ENCODE data around the gene OR7G1.

OR7G1 gene, protein sequence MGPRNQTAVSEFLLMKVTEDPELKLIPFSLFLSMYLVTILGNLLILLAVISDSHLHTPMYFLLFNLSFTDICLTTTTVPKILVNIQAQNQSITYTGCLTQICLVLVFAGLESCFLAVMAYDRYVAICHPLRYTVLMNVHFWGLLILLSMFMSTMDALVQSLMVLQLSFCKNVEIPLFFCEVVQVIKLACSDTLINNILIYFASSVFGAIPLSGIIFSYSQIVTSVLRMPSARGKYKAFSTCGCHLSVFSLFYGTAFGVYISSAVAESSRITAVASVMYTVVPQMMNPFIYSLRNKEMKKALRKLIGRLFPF

GRCh38 chr19:9115307-9115813, at the start of gene OR7G1:
OR7G1 (minus strand) TSS chr19:9115763; CDS start chr19:9115763, 0 bp downstream.
- DNase-seq (ENCODE audit: low read depth) = no peak

- DNase-seq (ENCODE audit: low read depth) = no peak
These were observed 49.7 kb upstream of the OR7G1 start for GRCh38 chr19:9165261-9165660.

DNA sequence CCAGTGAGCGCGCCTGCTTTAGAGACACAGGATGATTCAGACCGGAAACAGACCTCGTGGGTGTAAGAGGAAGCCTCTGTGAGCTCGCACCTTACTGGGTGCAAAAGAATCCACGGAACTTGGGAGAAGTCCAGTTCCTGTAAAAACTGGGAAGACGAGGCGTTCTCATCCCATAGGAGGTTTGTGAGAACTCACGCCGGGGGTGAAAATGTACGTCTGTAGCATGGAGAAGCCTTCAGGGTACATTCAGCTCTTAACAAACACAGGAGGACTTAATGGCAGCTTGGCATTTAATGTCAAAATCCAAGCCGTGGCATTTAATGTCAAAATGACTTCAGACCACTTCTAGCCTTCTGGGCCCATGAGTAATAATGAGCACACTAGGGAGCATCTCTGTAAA, 45.9 kb upstream of the OR7G1 start:
- DNase-seq (ENCODE audit: low read depth) = no peak

GRCh38 chr19:9159891-9160290, 44.3 kb upstream of the OR7G1 start:
- DNase-seq (ENCODE audit: low read depth) = no peak

DNA sequence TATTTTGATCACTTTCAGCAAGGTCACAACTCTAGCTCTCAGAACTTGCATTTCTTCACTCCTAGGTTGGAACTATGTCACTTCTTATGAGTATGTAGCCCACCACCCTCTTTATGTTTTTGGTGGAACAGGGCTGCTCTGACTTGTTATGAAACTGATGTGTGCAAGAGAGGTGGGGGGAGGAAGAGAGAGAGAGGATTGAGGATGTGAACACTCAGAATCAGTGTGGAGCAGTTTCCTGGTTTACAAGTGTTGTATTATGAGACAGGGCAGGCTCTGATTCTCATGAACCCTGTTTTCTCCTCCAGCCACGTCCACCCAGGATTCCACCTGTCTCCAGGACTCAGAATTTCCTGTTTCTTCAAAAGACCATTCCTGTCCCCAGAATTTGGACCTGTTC, 40.7 kb upstream of the OR7G1 start:
- no peak for DNase-seq (ENCODE audit: low read depth)

GRCh38 chr19:9155591-9155990, 40.0 kb upstream of the OR7G1 start:
- no peak for DNase-seq (ENCODE audit: low read depth)

GRCh38 chr19:9151367-9151766, 35.8 kb upstream of the OR7G1 start:
- no peak for DNase-seq (ENCODE audit: low read depth)

- DNase-seq (ENCODE audit: low read depth) = no peak
These were observed 35.1 kb upstream of the OR7G1 start for GRCh38 chr19:9150650-9151049.

GRCh38 chr19:9149997-9150396, 34.4 kb upstream of the OR7G1 start:
- no peak for DNase-seq (ENCODE audit: low read depth)

DNA sequence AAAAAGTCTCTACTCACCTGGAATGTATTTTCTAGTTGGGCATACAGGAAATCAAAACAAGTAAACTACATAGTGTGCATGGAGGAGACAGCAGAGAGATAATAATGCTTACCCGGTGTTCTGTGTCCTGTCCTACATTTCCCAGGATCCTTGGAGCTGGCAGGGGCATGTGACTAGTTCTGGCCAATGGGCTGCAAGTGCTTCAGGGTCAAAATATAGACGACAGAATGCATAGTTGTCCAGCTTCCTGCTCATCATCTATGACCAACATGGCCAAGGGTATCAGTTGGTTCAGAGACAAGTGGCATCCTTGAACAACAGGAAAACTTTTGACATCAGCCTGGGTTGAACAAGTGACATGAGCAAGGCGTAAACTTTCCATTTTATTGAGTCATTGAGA, 33.1 kb upstream of the OR7G1 start:
- no peak for DNase-seq (ENCODE audit: low read depth)

GRCh38 chr19:9146882-9147281, 31.3 kb upstream of the OR7G1 start:
- DNase-seq (ENCODE audit: low read depth) = no peak

DNA sequence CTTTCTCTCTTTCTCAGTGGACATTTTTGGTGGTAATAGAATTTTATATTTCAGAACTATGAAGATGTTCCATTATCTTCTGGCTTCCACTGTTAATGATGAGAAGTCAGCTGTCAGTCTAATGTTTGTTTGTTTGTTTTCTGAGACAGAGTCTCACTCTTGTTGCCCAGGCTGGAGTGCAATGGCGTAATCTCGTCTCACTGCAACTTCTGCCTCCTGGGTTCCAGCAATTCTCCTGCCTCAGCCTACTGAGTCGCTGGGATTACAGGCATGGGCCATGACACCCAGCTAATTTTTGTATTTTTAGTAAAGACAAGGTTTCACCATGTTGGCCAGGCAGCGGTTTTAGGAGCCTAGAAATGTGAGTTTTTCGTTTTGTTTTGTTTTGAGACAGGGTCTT, 29.4 kb upstream of the OR7G1 start:
- no peak for DNase-seq (ENCODE audit: low read depth)

DNA sequence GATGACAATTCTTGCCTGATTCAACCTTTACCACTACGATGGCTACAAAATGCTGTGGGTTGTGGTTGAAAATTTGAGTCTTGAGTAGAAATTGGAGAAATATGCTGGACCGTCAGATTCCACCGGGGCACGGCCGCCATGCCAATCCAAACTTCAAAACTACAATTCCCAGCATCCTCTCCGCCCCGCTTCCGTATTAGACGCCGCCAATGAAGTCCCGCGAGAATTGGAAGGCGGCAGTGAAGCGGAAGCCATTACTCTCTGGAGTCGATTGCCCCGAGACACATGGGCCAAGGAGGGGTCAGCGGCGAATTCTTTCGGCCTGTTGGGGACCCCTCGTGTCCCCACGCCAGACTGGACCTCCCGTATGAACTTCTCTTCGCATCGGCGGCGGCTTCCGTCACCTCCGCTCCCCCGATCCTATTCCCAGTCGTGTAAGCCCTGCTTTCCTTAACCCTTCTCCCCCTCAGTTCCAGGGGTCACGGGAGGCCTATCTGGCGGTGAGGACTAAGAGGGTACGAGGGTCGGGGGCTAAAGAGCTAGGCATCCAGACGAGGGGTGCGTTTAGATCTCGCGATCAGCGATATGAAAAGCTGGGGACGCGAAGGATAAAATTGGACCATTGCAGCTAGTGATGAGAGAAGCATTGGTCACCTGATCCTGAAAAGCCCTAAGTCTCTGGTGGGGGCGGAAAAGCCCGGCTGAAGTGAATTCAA, 24.8 kb upstream of the OR7G1 start, which contains the start of gene ZNF317:
Gene ZNF317, plus strand, starts transcription at position 239 of the 716 bp plus-strand sequence. CDS start 15,620 bp downstream, outside the sequence.
- peak; percentile 82 for DNase-seq (ENCODE audit: low read depth)

DNA sequence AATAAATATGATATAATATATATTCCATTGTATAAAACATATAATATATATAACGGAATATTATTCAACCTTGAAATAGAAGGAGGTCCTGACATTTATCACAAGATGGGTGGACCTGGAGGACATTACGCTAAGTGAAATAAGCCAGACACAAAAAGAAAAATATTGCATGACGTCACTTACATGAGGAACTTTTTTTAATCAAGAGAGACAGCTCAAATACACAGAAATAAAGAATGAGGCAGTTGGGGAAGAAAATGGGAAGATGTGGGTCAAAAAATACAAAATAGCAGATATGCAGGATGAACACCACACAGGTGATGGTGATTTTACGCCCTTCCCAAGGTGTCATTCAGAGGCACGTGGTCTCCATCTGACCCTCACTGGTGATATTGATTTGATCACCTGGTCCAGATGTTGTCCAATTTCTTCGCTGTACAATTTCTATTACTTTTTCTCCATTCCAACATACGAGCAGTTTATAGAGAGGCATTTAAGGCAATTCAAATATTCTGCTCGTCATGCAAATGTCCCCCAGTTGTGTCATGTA, 24.1 kb upstream of the OR7G1 start:
- DNase-seq (ENCODE audit: low read depth) = no peak

DNA sequence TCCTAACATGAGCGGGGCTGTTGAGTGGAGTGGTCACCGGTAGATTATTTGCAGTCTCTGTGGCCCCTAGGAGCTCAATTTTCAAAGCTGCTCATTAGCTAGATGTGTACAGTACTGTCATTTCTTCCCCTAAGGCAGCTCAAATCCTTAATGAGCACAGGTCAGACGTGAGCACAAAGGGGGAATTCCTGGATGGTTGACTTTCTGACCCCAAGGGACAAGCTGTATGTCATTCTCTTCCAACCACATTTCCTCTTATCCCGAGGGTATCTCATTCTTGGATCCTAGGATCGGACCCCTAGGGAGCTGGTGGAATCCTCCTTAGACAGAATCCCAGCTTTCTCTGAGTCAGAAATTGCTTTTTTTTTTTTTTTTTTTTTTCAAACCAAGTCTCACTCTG, 16.9 kb upstream of the OR7G1 start:
- no peak for DNase-seq (ENCODE audit: low read depth)

DNA sequence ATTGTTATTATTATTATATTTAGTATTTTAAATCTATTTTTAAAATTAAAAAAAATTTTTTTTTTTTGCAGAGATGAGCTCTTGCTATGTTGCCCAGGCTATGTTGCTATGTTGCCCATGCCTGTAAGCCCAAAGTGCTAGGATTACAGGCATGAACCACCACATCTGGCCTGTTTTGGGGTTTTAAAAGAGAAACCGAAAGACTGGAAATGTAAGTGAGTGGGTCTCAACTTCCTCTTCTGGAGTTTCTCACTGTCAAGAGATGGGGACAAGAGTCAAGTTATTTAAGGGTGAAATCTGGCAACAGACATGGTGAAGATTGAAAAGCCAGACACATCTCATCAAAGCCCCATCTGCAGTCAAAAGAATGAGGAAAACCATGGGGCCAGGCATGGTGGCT, 15.4 kb upstream of the OR7G1 start:
- DNase-seq (ENCODE audit: low read depth) = no peak

GRCh38 chr19:9128171-9128570, 12.6 kb upstream of the OR7G1 start:
- no peak for DNase-seq (ENCODE audit: low read depth)

DNA sequence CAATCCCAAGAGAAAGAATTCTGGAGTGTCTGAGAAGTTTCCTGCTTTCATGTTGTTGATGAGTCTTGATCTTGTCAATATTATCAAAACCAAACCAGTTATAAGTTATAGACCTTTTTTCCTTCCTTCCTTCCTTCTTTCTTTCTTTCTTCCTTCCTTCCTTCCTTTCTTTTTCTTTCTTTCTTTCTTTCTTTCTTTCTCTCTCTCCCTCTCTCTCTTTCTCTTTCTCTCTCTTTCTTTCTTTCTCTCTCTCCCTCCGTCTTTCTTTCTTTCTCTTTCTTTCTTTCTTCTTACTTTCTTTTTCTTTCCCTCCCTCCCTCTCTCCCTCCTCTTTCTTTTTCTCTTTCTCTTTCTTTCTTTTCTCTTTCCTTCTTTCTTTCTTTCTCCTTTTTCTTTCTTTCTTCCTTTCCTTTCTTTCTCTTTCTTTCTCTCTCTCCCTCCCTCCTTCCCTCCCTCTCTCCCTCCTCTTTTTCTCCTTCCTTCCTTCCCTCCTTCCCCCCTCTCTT, 11.4 kb upstream of the OR7G1 start, which contains the start of gene OR7G3:
Gene OR7G3, minus strand, starts transcription at position 51 of the 506 bp plus-strand sequence. Its CDS starts 0 bp downstream, at position 51.
- no peak for DNase-seq (ENCODE audit: low read depth)

DNA sequence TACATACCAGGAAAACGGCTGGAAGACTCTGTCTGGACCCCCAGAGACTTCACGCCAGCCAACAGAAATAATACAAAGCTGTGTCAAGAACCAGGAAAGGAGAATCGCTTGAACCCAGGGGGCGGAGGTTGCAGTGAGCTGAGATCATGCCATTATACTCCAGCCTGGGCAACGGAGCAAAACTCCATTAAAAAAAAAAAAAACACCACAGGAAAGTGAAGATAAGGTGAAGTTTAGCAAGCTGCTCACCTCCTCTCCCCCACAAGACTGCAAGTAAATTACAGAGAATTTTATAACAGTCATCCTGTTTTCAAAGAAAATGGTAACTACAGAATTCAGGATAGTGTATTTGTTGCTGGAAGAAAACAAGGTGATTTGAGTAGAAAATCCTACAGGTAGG, 984 bp upstream of the OR7G1 start:
- DNase-seq (ENCODE audit: low read depth) = no peak

- no peak for DNase-seq (ENCODE audit: low read depth)
These were observed 5.6 kb downstream of the OR7G1 start for GRCh38 chr19:9109959-9110358.

GRCh38 chr19:9107375-9107774, 8.2 kb downstream of the OR7G1 start, which contains the start of gene OR7G2:
OR7G2 (minus strand) TSS chr19:9107475; CDS start chr19:9103243, 4,232 bp downstream.
- DNase-seq (ENCODE audit: low read depth) = no peak

DNA sequence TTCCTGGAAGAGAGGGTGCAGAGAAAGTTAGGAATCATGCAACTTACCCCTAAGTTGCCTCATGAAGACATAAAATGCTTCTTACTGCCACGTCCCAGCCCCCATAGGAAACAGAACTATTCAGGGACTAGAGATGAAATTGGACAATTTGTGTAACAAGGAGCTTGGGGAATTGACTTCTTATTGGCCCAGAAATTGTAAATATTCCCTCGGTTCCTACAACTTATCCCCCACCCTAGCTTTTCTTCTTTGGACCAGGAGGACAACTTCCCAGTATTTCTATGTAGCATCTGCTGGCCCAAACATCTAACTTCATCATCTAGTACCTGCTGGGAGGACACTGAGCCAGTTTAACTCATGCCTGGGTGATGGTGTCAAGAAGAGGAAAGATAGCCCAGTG, 28.8 kb downstream of the OR7G1 start, which contains the start of gene OR1M1:
Gene OR1M1, plus strand, starts transcription at position 301 of the 400 bp plus-strand sequence. CDS start 6,184 bp downstream, outside the sequence.
- no peak for DNase-seq (ENCODE audit: low read depth)

Measured in stimulated activated CD8-positive, alpha-beta memory T cell treated with anti-CD3 and anti-CD28 coated beads, Interleukin-4, amount 100 ng/mL, for 24 hours (primary cell).